Limb (tissue), 2 donors: ENCODE measurements around the gene ZNF865.
"Not testable (repeated sequence)": the region's sequence is repeated elsewhere in the genome, so short reads cannot be mapped to it uniquely, and the experiment has no call there.

Experiments used
- DNase-seq, 2 donors: peaks; one replicate each; pipeline ENCODE4 v3.0.0-alpha.2; 2016; ENCODE audit errors: extremely low spot score in 2 of 2

Gene ZNF865

GRCh38 chr19:55605637-55606470 lies at the start of gene ZNF865:
Gene ZNF865, plus strand, starts transcription at chr19:55605647. Its CDS starts 7,972 bp downstream, at chr19:55613619.
- DNase-seq, result peak; percentile 79 to 84

- DNase-seq, result no peak
Observed at GRCh38 chr19:55559684-55560083, 45.8 kb upstream of the ZNF865 start.

- no peak for DNase-seq
Observed at GRCh38 chr19:55563261-55563690, 42.2 kb upstream of the ZNF865 start.

GRCh38 chr19:55566823-55567222 lies 38.6 kb upstream of the ZNF865 start:
- DNase-seq, result no peak

- no peak for DNase-seq
Observed at GRCh38 chr19:55567708-55568328, 37.6 kb upstream of the ZNF865 start.

GRCh38 chr19:55569477-55569876 lies 36.0 kb upstream of the ZNF865 start:
- DNase-seq, result not testable (repeated sequence)

GRCh38 chr19:55573929-55574328 lies 31.5 kb upstream of the ZNF865 start:
- not testable (repeated sequence) for DNase-seq

GRCh38 chr19:55576746-55577145 lies 28.7 kb upstream of the ZNF865 start:
- DNase-seq, result no peak

GRCh38 chr19:55578031-55578760 lies 27.3 kb upstream of the ZNF865 start:
- DNase-seq, result no peak

GRCh38 chr19:55578761-55579747 lies 26.4 kb upstream of the ZNF865 start:
- DNase-seq, result no peak

GRCh38 chr19:55579766-55580621 lies 25.5 kb upstream of the ZNF865 start:
- peak in 1 of 2 donors; percentile 60 for DNase-seq

- DNase-seq, result peak; percentile 78 to 95
Observed at GRCh38 chr19:55580628-55581144, 24.8 kb upstream of the ZNF865 start, which contains the start of gene ZNF579. Gene ZNF579, minus strand, starts transcription at chr19:55580848. Its CDS starts 1,209 bp downstream, at chr19:55579639.

- DNase-seq, result no peak
Observed at GRCh38 chr19:55581145-55581822, 24.2 kb upstream of the ZNF865 start.

GRCh38 chr19:55581823-55582223 lies 23.6 kb upstream of the ZNF865 start:
- DNase-seq, result no peak

GRCh38 chr19:55582284-55582683 lies 23.2 kb upstream of the ZNF865 start:
- not testable (repeated sequence) for DNase-seq

- DNase-seq, result not testable (repeated sequence)
Observed at GRCh38 chr19:55583897-55584296, 21.6 kb upstream of the ZNF865 start.

GRCh38 chr19:55584871-55585270 lies 20.6 kb upstream of the ZNF865 start:
- DNase-seq, result no peak

GRCh38 chr19:55585658-55586339 lies 19.6 kb upstream of the ZNF865 start:
- peak; percentile 88 to 96 for DNase-seq
